NCI-H526 treated with DMSO at 0.1 percent for 48 hours (cell line): ENCODE measurements around the gene FRY.

ENCODE experiments used
- DNase-seq: peaks from one replicate; lab custom pipeline; 2025; lab: John Stamatoyannopoulos, UW

The FRY gene

DNA sequence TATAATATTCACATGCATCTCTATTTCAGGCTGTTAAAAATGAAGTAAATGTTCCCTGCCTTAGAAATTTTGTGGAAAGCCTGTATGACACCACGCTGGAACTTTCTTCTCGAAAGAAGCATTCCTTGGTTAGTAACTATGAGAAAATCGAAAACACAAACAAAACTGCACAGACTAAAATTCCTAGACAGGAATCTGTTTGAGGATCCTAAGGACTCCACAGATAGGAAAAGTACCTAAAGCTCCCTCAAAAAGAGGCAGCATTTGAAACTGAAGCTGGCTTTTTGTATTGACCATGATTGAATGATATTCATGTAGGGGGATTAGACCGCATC lies 103.4 kb downstream of the FRY start:
- no peak for DNase-seq

DNA sequence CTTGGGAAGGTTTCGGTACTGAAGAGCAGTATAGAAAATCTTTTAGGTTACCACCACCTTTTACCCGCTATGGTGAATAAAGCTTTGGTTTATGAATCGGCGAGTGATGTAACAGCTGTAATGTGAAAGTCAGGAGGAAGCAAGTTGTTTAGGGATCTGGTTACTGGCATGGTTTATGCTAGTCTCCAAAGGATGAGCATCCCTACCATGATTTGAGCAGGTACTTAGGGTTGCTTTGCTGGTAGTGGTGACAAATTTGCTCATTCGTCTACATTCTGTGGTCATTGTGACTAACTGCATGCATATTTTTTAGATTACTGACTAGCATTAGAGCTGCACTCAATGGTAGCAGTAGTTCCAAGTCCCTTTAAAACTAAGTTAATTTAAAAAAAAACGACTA lies 104.1 kb downstream of the FRY start:
- DNase-seq = no peak

DNA sequence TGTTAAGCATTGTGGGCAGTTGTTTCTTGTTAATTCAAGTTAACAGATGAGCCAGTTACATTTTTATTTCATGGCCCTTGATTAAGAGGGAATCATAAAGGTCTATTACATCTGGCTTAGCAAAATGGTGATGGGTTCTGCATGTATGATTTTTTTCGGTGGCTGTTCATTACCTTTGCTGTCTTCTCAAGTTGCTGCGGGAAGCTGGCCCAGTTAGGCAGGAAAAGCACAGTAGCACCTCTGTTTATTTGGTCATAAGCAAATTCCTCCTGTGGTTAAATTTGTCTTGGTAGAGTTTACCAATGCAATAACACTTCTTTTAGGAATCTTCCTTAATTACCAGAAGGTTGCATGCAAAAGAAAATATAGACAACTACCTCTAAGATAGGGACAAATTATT lies 104.5 kb downstream of the FRY start:
- no peak for DNase-seq

DNA sequence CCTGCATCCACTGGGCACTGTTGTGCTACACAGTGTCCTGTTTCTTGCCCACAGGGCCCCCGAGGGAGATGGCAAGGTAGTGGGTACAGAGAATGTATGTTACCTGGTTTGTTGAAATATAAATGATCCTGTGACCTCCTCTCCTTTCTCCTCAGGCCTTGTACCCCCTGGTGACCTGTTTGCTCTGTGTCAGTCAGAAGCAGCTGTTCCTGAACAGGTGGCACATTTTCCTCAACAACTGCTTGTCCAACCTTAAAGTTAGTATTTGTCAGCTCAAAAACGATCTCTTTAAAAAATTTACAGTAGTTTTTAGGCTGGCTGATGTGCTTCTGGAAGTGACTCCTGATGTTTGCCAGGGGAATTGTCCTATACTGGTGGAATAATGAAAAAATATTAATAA lies 105.1 kb downstream of the FRY start:
- no peak for DNase-seq

DNA sequence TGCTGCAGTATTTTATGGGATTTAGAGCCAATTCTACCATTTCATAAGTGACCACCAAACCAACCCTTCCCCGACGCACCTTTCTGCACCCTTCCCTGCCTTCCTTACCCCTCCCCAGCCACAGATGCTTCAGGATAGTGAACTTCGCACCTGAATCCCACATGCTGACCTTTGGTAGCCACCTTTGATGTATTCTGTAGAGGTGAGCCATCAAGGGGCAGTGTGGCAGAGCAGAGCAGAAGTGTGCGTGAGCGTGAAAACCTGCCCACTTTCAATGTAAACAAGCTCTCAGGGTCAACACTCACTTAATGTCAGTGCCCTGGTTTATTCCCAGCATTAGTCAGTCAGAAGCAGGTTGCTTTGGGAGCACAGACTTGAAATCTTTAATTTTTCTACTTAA lies 107.7 kb downstream of the FRY start:
- DNase-seq = no peak

DNA sequence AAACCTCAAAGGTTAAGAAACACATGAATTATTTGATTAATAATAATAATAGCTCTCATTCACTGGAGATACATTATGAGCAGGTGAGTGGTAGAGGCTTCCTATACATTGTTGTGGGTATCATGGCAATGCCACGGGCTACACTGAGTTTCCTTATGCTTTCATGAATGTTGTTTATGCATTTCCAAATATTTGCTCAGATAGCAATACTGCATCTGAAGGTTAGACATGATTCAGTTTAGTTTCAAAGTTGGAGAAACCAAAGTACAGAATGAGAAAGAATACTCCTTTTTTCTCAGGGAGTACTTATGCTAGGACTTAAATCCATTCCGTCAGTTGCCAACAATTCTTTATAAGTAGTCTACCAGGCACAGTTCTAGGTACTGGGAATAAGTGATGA lies 108.5 kb downstream of the FRY start:
- no peak for DNase-seq

DNA sequence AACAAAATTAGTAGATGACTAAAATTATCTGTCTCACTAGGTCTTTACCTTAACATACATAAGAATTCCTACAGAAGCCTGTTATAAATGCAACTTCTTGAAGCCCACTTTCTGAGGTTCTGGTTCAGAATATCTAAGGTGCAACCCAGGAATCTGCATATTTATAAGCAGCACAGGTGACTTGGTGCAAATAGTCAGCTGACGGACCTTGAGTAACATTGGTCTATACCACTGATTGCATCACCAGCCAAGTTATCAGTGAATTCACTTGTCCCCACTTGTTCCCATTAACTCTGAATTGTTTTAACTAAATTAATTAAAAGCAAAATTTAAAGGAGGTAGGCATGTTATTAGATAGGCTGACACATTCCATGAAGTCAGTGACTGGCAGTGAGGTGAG lies 109.9 kb downstream of the FRY start:
- no peak for DNase-seq

DNA sequence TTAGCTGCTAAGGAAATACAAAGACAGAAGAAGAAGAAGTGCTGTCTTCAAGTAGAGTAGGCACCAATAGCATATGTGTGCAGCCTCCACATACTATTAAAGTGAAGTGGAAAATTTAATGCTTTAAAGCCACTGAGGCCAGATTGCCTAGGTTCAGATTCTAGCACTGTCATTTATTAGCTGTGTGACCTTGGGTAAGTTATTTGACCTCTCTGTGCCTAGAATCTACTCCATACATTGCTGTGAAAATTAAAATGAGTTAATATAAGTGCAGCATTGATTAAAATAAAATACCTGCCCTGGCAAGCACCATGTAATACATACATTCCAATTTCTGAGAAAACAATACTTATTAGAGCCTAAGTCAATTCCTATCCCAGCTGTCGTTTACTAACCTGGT lies 110.5 kb downstream of the FRY start:
- no peak for DNase-seq

DNA sequence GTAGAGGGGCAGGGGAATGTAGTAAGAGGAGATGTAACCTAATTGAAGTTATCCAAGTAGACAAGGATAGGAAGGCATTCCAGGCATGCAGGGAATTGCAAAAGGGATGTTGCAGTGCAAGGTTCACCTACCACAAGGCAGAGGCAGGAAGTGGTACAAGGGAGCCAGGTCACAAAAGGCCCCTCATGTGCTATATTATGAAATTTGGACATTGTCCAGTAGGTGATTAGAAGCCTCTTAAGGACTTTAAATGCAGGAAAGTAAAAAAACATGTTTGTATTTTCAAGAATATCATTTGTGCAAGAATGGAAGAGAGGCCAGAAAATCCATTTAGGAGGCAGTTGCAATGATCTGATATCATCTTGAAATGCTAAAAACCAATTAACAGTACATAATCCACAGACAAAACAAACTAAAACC lies 111.4 kb downstream of the FRY start:
- no peak for DNase-seq

DNA sequence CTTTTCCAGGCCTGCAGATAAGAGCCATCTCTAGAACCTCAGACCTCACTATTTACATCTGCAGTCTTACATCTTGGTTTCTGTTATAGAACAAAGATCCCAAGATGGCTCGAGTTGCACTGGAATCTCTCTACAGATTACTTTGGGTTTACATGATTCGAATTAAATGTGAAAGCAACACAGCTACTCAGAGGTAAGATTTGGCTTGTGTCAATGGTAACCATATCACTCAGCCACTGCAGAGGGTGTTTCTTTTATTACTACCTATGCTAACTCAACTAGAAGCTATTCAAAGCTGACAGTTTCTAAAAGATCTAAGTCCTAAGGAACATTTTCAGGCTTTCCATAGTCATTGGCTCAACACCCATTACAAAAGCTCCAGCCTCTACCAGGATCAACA lies 115.6 kb downstream of the FRY start:
- no peak for DNase-seq

DNA sequence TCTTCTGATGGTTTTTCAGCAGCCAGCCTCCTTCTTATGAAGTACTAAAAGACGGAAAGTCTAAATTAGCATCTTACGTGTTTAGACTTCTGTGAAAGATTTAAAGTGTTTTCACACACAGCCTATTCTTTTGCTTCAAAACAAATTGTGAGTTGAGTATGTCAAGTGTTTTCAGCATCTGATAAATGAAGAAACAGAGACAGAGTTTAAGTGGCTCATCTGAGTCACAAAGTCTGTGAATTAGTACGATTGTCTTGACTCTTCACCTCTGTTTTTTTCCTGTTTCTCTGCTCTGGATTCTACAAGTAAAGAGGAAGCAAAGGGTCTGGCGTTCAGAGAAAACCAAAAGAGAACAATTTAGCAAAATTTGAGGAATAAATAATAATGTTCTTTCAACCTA lies 116.4 kb downstream of the FRY start:
- DNase-seq = no peak

DNA sequence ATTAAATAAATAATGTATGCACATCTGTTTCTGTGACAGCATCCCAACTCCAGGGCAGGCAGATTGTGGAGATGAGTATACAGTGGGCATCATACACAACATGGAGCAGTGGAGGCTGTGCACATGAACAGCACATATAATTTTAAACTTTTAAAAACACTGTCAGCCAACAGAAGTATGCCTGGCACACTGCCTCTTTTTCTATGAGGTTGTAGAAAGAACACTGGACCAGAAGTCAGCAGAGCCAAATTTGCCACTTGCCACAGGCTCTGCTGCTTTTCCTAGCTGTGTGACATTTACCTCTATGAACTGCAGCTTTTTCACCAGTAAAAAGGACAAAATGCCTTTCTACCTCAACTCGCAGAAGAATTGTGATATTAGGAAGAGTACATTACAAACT lies 118.7 kb downstream of the FRY start:
- DNase-seq = no peak

DNA sequence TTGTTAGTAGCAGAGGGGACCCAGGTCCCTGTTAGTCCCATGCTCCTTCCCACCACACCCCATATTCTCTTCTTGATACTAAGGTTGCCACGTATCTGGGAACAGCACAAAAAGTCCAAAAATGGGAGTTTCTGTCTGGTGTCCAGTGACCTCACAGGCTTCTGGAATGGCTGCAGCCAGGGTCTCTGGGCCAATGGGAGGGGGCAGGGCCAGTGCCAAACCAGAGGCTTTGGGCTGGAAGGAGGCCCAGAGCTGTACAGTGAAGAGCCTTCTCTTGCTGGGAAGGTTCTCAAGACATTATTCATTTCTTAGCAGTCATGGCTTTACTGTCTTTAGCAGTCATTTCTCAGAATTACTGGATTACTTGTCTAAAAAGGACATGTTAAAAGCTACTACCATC lies 119.2 kb downstream of the FRY start:
- DNase-seq = no peak

DNA sequence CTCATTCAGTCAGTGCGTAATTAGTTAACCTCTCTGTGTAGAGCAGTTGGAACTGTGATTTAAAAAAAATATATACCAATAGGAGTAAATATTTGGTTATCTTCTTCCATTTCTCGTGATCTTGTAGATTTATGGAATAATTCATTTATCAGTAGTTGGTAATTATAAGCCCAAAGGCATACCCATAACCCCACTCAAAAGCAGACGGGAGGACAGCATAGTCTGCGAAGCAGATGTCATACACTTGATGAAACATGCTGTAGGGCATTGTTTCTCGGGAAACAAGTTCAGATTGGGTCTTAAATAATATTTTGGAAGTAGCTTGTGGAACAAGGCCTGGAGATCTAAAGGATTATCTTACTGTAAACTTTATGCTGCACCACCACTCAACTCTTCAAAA lies 119.7 kb downstream of the FRY start:
- no peak for DNase-seq

DNA sequence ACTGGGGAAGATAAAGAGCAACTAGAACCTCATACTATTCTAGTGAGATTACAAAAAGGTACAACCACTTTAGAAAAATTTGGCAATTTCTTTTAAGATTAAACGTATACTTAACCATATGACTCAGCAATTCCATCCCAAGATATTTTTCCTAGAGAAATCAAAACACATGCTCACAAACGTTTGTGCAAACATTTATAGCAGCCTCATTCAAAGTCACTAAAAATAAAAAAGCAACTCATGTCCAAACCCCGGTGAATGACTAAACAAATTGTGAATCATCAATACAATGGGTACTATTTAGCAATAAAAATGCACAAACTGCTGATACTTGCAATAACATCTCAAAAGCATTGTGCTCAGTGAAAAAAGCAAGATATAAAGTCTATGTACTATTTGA lies 121.5 kb downstream of the FRY start:
- no peak for DNase-seq

DNA sequence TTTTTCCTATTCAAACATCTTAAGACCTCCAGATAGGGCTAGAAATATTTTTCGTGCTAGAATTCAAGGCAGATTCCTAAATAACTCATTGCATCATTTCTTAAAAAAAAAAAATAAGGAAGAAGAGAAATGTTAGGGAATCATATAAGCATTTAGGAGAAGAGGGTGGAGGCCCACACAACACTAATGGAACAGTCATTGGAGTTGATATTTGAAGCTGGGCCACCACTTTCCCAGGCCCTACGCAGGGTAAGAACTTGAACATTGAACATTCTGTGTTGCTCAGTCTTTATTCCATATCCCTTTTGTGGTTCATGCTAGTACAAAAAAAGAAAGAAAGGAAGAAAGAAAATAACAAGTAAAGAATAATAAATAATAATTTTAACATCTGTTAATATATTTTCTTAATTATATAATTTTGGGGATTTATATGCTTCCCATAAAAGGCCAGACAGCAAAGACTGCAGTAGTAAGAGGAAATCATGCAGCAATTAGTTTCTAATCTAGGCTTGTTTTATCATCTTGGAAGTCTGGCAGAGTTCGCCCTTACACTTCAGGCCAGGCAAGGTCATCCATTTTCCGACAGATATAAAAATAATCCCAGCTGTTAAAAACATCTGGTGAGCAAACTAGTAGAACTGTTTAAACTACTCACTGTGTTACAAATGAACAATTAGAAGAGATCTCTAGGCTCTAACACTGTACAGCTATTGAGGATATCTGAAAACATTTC lies 127.7 kb downstream of the FRY start:
- DNase-seq = no peak

DNA sequence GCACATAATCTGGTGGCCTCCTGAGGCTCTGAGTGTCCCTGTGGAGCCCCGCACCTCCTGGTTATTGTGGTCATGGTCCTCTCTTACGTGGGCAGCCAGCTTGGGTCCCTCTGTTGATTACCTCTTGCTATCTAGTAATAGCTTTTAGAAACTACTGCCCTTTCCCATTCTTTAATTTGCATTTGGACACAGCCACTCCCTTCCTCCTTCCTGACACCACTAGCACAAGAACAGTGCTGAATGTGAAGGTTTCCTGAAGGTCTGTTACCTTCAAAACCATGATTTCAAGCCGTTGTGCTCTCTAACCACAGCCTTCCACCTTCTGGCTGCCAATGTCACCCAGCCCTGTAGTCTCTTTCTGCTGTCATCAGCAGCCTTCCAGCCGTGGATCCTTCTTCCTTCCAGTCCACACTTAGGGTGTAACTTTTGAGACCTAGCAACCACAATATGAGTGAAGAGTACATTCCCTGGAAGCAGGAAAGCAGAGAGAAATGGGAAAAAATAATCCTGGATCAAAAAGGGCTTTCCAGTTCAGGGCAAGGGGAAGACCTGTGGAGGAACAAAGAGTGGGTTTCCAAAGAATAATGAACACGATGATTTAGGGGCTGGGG lies 130.9 kb downstream of the FRY start:
- no peak for DNase-seq

DNA sequence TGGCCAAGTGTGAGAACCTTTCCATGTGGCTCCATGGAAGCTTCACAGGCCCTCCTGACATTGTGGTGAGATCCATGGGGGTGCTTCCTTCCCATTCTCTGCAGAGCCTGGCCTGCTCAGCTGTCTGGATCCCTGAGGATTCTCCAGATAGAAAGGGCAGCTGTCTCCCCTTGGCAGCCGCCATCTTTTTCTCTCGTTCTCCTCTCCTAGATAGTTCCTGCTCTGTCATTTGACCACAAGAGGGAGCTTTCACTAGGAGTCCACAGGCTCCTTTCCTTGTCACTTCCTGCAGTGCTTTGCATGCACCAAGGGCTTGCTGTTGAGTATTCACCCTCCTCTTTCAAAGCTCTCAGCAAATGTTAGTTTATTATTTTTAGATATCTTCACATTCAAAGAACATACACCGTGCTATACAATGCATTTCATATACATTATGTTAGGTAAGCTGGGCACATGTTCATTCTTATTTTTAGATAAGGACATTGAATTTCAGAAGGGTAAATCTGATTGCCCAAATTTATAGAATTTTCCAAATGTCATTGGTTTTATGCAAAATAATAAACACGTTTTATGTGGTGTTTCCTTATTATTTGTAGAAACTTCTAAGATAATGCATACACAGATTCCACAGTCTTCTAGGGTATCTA lies 133.2 kb downstream of the FRY start:
- peak; percentile 74 for DNase-seq

DNA sequence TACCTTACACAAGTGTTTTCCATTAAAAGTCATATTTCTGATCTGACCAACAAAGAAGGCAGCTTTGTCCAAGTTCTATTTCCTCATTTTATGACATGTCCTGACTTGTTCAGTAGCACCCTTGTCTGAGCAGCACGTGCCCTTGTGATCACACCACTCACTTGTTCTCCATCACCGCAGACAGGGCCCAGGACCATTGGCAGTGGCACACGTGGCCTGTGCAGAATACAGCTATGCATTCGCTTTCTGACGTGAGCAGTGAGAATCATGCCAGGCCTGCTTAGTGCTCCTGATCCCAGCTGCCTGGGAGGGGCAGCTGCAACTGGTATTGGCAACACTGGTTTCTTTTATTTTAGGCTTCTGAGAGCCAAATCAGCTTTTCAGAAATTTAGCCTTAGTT lies 134.2 kb downstream of the FRY start:
- DNase-seq = no peak

DNA sequence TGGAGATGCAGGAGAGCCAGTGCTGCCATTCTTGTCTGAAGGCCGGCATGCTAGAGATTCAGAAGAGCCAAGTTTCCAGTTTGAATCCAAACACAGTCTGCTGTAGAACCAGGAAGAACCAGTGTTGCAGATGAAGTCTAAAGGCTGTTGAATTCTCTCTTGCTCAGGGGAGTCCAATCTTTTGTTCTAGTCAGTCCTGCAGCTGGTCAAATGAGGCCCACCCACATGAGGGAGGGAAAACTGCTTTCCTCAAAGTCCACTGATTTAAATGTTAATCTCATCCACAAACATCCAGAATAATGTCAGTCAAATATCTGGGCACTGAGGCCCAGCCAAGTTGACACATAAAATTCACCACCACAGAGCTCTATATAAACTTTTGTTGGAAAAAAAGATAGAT lies 136.6 kb downstream of the FRY start:
- no peak for DNase-seq

DNA sequence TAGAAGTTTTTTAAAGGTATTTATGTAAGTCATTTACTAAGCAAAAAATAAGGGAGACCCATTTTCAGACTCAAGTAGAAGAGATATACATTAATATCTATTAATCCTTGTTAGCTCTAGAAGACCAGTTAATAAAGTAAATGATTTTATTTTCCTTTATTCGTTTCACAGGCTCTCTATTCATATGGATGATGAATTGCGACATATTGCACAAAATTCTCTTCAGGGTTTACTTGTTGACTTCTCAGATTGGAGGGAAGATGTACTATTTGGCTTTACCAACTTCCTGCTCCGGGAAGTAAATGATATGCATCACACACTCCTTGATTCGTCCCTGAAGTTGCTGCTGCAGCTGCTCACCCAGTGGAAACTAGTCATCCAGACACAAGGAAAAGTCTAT lies 139.3 kb downstream of the FRY start:
- DNase-seq = no peak

DNA sequence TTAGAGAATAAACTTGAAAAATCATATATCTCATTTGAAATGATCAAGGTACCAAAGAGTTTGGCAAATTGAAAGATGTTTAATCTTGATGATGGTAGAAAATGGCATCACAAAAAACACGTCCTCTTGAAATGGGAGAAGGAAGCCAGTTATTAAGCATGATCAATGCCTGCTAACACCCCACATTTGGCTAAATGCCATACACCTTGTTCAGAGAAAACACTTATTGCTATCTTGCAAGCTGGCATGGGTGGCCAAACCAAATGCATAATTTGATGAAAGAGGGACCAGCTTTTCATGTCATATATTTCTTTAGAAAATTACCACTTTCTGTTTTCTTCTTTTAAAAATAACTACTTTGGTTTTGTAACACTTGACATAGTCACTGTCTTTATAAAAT lies 142.3 kb downstream of the FRY start:
- no peak for DNase-seq

DNA sequence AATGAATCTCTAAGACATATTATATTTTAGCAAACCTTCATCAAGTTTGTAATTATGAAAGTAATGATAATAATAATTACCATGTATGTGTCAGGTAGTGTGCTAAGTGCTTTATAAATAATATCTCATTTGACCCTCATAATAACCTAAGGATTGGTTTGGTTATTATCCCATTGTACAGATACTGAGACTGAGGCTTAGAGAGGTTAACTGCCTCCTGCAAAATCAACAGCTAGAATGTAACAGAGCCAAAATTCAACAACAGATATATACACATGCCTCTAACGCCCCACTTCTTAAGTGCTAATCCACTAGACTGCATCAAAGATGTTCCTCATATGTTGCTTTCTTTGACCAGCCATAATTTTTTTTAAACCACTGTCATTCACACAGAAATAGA lies 142.8 kb downstream of the FRY start:
- no peak for DNase-seq

DNA sequence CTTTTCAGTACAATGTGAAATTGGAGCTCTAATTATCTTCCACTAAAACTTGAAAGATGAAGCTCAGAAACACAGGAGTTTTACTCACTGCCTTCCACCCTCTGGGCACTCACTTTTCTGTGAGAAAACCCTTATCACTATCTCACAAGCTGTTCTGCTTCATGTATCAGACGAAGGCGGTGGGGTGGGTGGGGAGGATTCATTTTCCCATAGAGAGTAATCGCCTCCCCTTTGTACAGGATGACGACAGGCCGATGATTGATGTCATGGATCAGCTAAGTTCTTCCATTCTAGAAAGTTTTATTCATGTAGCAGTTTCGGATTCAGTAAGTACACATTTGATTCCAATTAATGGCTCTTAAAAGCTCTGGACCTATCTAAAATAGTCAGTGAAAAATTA lies 143.7 kb downstream of the FRY start:
- DNase-seq = no peak
